C4-2B (cell line): ENCODE measurements around the gene DNAL4.

Experiments used
- H3K27ac ChIP-seq: fragments of 450-650 bp; 2 replicates; pipeline ENCODE4 v1.5.1; 2017
- ZFX ChIP-seq: fragments of 450-650 bp; IDR thresholded peaks from 2 replicates; pipeline ENCODE4 v1.6.1; 2017
- TF ChIP-seq, protein P1 (sequence below): fragments of 450-650 bp; conservative IDR thresholded peaks from 2 replicates; pipeline ENCODE4 v1.5.1; 2017; ENCODE audit warnings: mild to moderate bottlenecking

DNAL4 gene

DNA sequence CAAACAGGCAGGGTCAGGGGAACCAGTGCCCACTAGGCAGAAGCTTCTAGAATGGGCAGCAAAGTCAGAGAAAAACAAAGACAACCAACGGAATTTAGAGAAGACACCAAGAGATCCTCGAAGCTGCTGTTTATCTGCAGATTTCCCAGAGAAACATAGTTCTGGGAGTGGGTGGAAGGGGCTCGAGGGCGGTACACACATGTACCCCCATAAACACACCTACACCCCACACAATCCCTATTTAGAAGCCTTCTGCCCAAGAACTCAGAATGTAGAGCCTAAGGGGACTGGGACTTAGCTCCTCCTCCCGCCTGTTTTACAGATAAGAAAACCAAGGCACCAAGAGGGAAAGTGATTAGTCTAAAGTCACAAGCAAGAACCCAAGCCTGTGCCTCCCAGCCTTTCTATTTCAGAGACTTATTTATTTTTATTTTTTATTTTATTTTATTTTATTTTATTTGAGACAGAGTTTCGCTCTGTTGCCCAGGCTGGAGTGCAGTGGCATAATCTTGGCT, 43.5 kb upstream of the DNAL4 start:
- H3K27ac ChIP-seq = no peak overlapping the region
- TF ChIP-seq ZFX = no peak
- TF ChIP-seq, protein P1, sequence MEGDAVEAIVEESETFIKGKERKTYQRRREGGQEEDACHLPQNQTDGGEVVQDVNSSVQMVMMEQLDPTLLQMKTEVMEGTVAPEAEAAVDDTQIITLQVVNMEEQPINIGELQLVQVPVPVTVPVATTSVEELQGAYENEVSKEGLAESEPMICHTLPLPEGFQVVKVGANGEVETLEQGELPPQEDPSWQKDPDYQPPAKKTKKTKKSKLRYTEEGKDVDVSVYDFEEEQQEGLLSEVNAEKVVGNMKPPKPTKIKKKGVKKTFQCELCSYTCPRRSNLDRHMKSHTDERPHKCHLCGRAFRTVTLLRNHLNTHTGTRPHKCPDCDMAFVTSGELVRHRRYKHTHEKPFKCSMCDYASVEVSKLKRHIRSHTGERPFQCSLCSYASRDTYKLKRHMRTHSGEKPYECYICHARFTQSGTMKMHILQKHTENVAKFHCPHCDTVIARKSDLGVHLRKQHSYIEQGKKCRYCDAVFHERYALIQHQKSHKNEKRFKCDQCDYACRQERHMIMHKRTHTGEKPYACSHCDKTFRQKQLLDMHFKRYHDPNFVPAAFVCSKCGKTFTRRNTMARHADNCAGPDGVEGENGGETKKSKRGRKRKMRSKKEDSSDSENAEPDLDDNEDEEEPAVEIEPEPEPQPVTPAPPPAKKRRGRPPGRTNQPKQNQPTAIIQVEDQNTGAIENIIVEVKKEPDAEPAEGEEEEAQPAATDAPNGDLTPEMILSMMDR = no peak

DNA sequence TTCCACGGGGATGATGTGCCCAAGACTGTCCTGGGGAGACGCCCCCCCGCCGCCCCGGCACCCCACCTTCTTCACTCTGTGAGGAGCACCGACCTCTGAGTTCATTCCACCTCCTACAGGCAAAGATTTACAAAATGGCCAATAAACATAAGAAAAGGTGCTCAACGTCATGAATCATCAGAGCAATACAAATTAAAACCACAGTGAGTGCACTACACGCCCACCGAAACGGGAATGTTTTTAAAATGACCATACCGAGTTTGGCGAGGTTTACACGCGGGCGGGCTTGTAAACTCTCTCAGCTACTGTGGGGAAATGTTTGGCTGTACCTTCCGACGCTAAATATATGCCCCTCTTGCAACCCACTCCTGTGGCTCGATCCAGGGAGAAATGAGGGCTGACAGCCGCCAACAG, 42.0 kb upstream of the DNAL4 start:
- TF ChIP-seq ZFX = no peak
- TF ChIP-seq, protein P1 = no peak
- H3K27ac ChIP-seq = no peak overlapping the region

DNA sequence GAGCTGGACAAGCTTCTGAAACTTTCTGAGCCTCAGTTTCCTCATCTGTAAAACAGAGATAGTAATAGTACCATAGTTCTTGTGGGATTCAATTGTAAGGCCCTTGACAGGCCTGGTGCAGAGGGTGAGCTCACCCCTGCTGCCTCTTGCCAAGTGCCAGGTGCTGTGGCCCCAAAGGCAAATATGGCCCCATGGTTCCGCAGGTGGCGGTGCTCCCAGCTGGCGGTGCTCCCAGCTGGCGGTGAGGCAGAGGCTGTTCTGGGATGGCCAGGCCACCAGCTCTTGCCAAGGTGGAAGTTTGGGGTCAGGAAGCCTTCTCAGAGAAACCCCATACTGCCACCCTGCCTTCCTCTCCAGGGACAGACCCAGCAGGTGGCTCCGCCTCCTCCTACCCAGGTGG, 41.0 kb upstream of the DNAL4 start:
- no peak for TF ChIP-seq ZFX
- TF ChIP-seq, protein P1 = no peak
- no peak overlapping the region for H3K27ac ChIP-seq

DNA sequence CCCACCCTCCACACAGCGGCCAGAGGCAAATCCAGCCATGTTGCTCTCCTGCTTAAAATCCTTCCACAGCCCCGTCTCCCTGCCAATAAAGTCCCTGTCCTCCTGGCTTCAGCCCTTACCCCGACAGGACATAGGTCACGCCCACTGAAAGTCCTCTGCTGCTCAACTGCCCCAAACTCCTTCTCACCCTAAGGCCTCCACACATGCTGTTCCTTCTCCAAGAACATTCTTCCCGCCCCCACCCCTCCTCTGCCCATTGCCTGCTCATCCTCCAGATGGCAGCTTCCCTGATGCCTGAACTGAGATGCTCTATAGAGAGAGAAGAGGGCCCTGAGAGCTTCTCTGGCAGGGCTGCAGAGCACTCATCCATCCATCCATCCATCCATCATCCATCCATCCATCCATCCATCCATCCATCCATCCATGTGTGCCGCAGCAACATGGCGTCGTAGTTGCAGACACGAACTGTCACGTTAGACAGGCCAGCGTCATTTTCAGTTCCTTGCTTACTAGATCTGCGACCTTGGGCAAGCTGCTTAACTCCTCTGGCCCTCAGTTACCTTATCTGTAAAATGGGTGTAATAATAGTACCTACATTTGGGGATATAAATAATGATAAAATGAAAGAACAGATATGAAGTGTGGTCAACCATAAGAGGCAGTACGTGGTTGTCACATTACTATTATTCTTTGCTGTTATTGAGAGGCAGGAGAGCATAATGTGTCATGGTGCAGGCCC, 40.4 kb upstream of the DNAL4 start:
- no peak for TF ChIP-seq ZFX
- H3K27ac ChIP-seq = no peak overlapping the region

DNA sequence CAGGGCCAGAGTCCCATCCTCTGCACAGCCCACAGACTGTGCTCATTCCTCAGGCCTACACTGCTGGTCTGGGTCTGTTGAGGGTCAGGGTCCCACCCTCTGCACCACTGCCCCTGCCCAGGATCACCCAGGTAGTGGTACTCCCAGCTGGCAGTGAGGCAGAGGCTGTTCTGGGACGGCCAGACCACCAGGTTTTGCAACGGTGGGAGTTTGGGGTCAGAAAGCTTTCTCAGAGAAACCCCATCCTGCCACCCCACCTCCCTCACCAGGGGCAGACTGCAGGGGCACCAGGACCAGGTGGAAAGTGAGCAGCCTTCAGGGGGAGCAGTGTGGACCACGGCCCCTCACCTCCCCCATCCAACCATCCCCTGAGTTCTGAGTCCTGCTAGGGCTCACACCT, 39.1 kb upstream of the DNAL4 start:
- TF ChIP-seq ZFX = no peak
- H3K27ac ChIP-seq = no peak overlapping the region

DNA sequence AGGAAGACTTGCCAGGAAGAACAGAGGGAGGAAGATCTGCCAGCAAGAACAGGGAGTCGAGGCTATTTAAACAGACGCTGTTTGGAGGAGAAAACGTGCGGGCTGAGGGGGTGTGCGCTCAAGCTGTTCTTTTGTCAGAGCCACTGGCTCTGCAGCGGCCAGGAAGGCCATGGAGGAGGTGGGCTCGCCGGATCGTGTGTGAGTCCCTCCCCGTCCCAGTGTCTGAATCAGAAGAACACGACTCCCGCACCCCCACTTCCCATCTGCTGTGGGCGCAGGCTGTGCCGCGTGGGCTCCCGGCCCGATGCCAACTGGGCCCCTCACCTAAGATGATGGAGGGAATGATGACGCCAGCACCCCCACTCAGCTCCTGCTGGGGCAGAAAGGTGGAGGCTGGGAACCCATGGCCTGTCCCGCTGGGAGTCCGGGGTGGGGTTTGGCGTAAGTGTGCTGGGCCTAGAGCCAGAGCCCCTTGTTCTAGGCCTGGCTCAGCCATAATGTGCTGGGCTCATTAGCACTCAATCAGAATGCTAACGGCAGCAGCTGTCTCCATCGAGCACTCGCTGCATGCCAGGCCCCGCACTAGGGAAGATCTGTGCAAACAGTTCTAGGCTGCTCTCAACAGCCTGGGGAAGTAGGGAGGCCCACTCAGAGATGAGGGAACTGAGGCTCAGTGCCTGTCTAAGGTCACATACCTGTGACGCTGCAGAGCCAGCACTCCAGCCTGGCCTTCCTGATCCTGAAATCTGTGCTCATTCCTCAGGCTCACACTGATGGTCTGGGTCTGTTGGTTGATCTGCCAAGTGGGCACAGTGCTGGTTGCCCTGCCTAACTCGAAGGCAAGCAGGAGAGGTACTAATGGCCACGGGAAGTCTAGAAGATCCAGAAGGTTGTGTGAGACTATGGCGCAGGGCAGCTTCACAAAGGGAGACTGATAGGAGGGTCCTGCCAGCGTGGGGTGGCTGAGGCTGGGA, 38.3 kb upstream of the DNAL4 start:
- TF ChIP-seq, protein P1 = no peak
- no peak for TF ChIP-seq ZFX
- no peak overlapping the region for H3K27ac ChIP-seq

DNA sequence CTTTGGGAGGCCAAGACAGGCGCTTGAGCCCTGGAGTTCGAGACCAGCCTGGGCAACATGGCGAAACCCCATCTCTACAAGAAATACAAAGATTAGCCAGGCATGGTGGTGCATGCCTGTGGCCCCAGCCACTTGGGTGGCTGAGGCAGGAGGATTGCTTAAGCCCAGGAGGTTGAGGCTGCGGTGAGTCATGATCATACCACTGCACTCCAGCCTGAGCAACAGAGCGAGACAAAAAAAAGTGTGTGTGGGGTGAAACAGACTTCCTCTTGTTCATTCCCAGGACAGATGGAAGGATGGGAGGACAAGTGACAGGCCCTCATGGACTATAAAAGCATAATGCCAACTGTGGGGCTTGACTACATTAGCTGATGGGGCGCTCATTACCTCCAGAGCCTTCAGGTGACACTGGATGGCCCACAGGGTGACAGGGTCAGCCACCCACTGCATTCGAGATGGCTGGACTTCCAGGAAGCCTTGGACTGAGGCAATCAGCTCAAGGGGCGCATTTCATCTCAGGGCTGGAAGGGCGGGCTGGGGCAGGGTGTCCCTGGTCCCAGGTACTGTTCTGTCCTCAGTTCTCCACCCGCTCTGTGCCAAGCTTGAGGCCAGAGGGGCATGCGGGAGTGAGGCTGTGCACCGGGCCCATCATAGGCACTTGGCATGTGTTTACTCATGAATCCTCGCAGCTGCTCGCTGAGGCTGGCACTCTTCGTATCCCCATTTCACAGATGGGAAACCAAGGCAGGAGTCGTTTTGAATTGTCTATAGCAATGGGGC, 37.4 kb upstream of the DNAL4 start:
- TF ChIP-seq ZFX = no peak
- TF ChIP-seq, protein P1 = no peak
- no peak overlapping the region for H3K27ac ChIP-seq

DNA sequence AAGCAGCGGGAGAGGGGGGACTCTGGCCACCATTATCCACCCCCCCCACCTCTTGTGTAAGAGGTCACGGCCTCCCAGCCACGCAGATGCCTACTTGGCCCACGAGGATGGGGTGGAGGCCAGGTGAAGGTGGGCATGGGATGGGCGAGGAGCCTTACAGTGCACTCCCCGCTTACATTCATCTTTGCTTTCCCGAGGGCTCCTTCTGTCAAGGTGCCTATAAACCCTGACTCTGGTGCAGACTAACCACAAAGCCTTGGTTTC, 36.8 kb upstream of the DNAL4 start:
- no peak for TF ChIP-seq ZFX
- TF ChIP-seq, protein P1 = no peak
- no peak overlapping the region for H3K27ac ChIP-seq
